Measurements from ENCODE around the gene AKAP13.

Gene AKAP13

DNA sequence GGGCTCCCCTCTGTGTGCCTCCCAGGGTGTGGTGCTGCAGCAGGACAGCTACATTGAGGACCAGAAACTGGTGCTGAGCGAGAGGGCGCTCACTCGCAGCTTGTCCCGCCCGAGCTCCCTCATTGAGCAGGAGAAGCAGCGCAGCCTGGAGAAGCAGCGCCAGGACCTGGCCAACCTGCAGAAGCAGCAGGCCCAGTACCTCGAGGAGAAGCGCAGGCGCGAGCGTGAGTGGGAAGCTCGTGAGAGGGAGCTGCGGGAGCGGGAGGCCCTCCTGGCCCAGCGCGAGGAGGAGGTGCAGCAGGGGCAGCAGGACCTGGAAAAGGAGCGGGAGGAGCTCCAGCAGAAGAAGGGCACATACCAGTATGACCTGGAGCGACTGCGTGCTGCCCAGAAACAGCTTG lies 360.6 kb downstream of the AKAP13 start:
- peak overlapping the region; percentile 87 for H3K27ac Mint-ChIP-seq
- TF ChIP-seq, protein P1, sequence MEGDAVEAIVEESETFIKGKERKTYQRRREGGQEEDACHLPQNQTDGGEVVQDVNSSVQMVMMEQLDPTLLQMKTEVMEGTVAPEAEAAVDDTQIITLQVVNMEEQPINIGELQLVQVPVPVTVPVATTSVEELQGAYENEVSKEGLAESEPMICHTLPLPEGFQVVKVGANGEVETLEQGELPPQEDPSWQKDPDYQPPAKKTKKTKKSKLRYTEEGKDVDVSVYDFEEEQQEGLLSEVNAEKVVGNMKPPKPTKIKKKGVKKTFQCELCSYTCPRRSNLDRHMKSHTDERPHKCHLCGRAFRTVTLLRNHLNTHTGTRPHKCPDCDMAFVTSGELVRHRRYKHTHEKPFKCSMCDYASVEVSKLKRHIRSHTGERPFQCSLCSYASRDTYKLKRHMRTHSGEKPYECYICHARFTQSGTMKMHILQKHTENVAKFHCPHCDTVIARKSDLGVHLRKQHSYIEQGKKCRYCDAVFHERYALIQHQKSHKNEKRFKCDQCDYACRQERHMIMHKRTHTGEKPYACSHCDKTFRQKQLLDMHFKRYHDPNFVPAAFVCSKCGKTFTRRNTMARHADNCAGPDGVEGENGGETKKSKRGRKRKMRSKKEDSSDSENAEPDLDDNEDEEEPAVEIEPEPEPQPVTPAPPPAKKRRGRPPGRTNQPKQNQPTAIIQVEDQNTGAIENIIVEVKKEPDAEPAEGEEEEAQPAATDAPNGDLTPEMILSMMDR (IDR thresholded peaks at IDR 0.05): no peak
- H3K9me3 Mint-ChIP-seq: no peaks in the 10 kb centered on the region
- DNase-seq: no peak
- H3K4me1 Mint-ChIP-seq: peaks cover 12% of the 10 kb centered on the region
- no peaks in the 10 kb centered on the region for H3K27me3 Mint-ChIP-seq (ENCODE audit: low read depth, poor library complexity)
- peaks cover 87% of the 10 kb centered on the region for H3K36me3 Mint-ChIP-seq (ENCODE audit: low read depth)
- H3K4me3 Mint-ChIP-seq: no peak overlapping the region

- Mint-ChIP-seq H3K27me3 (ENCODE audit: low read depth, poor library complexity) (no peaks in the 10 kb centered on the region), H3K4me1 (peaks cover 19% of the 10 kb centered on the region), H3K36me3 (ENCODE audit: low read depth) (peaks cover 87% of the 10 kb centered on the region), H3K9me3 (no peaks in the 10 kb centered on the region), H3K4me3 (no peak overlapping the region), H3K27ac (peak overlapping the region; percentile 87)
- TF ChIP-seq, protein P1 (IDR thresholded peaks at IDR 0.05): no peak
- DNase-seq: no peak
Observed at GRCh38 chr15:85741662-85742061, 361.3 kb downstream of the AKAP13 start.

GRCh38 chr15:85742186-85742821 lies 361.9 kb downstream of the AKAP13 start:
- H3K4me3 Mint-ChIP-seq: no peak overlapping the region
- no peaks in the 10 kb centered on the region for H3K9me3 Mint-ChIP-seq
- no peaks in the 10 kb centered on the region for H3K27me3 Mint-ChIP-seq (ENCODE audit: low read depth, poor library complexity)
- no peak for DNase-seq
- peaks cover 22% of the 10 kb centered on the region for H3K4me1 Mint-ChIP-seq
- H3K36me3 Mint-ChIP-seq (ENCODE audit: low read depth): peaks cover 87% of the 10 kb centered on the region
- TF ChIP-seq, protein P1 (IDR thresholded peaks at IDR 0.05): no peak
- peak overlapping the region; percentile 87 for H3K27ac Mint-ChIP-seq

DNA sequence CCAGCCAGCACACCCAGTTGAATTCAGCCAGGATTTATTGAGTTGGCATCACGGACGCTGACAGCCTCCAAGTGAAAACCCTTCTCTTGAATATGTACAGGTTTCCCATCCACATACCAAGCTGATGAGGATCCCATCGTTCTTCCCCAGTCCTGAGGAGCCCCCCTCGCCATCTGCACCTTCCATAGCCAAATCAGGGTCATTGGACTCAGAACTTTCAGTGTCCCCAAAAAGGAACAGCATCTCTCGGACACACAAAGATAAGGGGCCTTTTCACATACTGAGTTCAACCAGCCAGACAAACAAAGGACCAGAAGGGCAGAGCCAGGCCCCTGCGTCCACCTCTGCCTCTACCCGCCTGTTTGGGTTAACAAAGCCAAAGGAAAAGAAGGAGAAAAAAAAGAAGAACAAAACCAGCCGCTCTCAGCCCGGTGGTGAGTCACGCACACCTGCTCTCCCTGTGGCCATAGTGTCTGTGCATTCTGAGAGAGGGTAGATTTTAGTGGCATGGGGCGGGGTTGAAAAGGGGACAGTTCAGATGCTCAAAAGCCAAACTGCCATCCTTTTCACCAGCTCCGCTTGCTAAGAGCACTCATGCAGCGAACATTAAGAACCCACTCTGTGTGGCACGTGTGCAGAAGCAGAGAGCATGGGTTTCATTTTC lies 363.1 kb downstream of the AKAP13 start:
- TF ChIP-seq, protein P1 (IDR thresholded peaks at IDR 0.05): no peak
- Mint-ChIP-seq H3K27ac (no peak overlapping the region), H3K27me3 (ENCODE audit: low read depth, poor library complexity) (no peaks in the 10 kb centered on the region), H3K4me1 (peaks cover 22% of the 10 kb centered on the region), H3K9me3 (no peaks in the 10 kb centered on the region), H3K36me3 (ENCODE audit: low read depth) (peaks cover 79% of the 10 kb centered on the region), H3K4me3 (no peak overlapping the region)
- no peak for DNase-seq

GRCh38 chr15:85744579-85744978 lies 364.2 kb downstream of the AKAP13 start:
- H3K27ac Mint-ChIP-seq: peak overlapping the region; percentile 45
- TF ChIP-seq, protein P1 (IDR thresholded peaks at IDR 0.05): no peak
- H3K4me1 Mint-ChIP-seq: peaks cover 32% of the 10 kb centered on the region
- no peaks in the 10 kb centered on the region for H3K9me3 Mint-ChIP-seq
- H3K27me3 Mint-ChIP-seq (ENCODE audit: low read depth, poor library complexity): no peaks in the 10 kb centered on the region
- peaks cover 78% of the 10 kb centered on the region for H3K36me3 Mint-ChIP-seq (ENCODE audit: low read depth)
- DNase-seq: no peak
- no peak overlapping the region for H3K4me3 Mint-ChIP-seq

- peaks cover 34% of the 10 kb centered on the region for H3K4me1 Mint-ChIP-seq
- TF ChIP-seq, protein P1 (IDR thresholded peaks at IDR 0.05): no peak
- H3K27ac Mint-ChIP-seq: no peak overlapping the region
- DNase-seq: no peak
- H3K27me3 Mint-ChIP-seq (ENCODE audit: low read depth, poor library complexity): no peaks in the 10 kb centered on the region
- H3K9me3 Mint-ChIP-seq: no peaks in the 10 kb centered on the region
- H3K4me3 Mint-ChIP-seq: no peak overlapping the region
- H3K36me3 Mint-ChIP-seq (ENCODE audit: low read depth): peaks cover 73% of the 10 kb centered on the region
Observed at GRCh38 chr15:85745023-85745422, 364.6 kb downstream of the AKAP13 start.

All from nephron progenitor cell (in vitro differentiated cells).